Measurements from ENCODE around the gene TOMM20.

DNA sequence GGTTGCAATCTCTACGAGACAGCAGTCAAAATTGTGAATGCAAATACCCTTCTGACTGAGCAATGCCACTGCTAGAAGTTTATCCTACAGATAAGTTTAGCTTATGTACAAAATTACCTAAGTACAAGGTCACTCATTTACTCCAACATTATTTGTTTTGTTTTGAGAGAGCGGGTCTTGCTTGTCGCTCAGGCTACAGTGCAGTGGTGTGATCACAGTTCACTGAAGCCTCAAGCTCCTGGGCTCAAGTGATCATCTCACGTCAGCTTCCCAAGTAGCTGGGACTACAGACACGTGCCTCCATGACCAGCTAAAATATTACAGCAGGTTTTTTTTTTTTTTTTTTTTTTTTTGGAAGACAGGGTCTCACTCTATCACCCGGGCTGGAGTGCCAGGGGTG, 17.0 kb upstream of the TOMM20 start:
- TF ChIP-seq POLR2A (IDR thresholded peaks at IDR 0.05; ENCODE audit: low read length) = no peak
- no peak for TF ChIP-seq GATA1 (IDR thresholded peaks at IDR 0.05; ENCODE audit: low read depth, low read length)
